Fibroblast of the aortic adventitia (primary cell): Measurements from ENCODE around the gene RBM22. TPM values are rescaled to one million over a fixed set of nuclear protein-coding genes. Genes with fewer than 3 reads are reported as not detected.
A peak's percentile ranks its signal among the peaks of the same experiment; 100 is the strongest.

Experiments
- DNase-seq: peaks from one replicate; pipeline ENCODE4 v3.0.0-alpha.2; 2010; ENCODE audit warnings: low read depth
- H3K4me3 ChIP-seq: 2 replicates; pipeline ENCODE4 v1.5.1; 2011; ENCODE audit warnings: low read depth, mild to moderate bottlenecking, control low read depth, low read length, moderate library complexity
- CTCF ChIP-seq: IDR thresholded peaks from 2 replicates; pipeline ENCODE4 v1.5.1; 2011; ENCODE audit warnings: mild to moderate bottlenecking, low read length, control low read depth, inconsistent platforms; ENCODE audit not compliant: insufficient read depth
- total RNA-seq: library from RNA; depleted of rRNA; stranded (reverse); fragments of >200 nt; gene quantifications from 2 replicates; pipeline ENCODE4 v1.2.3, GENCODE V29; 2012; ENCODE audit warnings: low replicate concordance

RBM22 gene
- total RNA-seq, 1 donor = 35.7 TPM

- no peak for TF ChIP-seq CTCF
- DNase-seq = no peak
- H3K4me3 ChIP-seq = no peak overlapping the region
Measured at GRCh38 chr5:150672884-150673275, 28.0 kb downstream of the RBM22 start.

GRCh38 chr5:150672237-150672883 lies 28.5 kb downstream of the RBM22 start:
- peak overlapping the region; percentile 50 for H3K4me3 ChIP-seq
- TF ChIP-seq CTCF = no peak
- no peak for DNase-seq

- no peak for DNase-seq
- peak overlapping the region; percentile 48 for H3K4me3 ChIP-seq
- no peak for TF ChIP-seq CTCF
Measured at GRCh38 chr5:150671509-150672236, 29.2 kb downstream of the RBM22 start.

- H3K4me3 ChIP-seq = no peak overlapping the region
- TF ChIP-seq CTCF = no peak
- peak; percentile 45 for DNase-seq
Measured at GRCh38 chr5:150670948-150671310, 29.9 kb downstream of the RBM22 start.

GRCh38 chr5:150670275-150670947 lies 30.5 kb downstream of the RBM22 start:
- no peak for DNase-seq
- no peak overlapping the region for H3K4me3 ChIP-seq
- no peak for TF ChIP-seq CTCF

GRCh38 chr5:150665044-150665443 lies 35.8 kb downstream of the RBM22 start:
- DNase-seq = no peak
- H3K4me3 ChIP-seq = no peak overlapping the region
- no peak for TF ChIP-seq CTCF
